ENCODE measurements around the gene GPHB5.

GPHB5 gene

GRCh38 chr14:63328787-63329737, 10.3 kb upstream of the GPHB5 start:
- no peak for TF ChIP-seq SIN3A (IDR thresholded peaks at IDR 0.05; ENCODE audit: borderline replicate concordance, insufficient read depth, low read length)
- no peak for TF ChIP-seq POLR2AphosphoS5 (IDR thresholded peaks at IDR 0.05; ENCODE audit: low read depth, low read length)

- TF ChIP-seq TAF1 (IDR thresholded peaks at IDR 0.05; ENCODE audit: borderline replicate concordance, insufficient read depth, low read length) = no peak
- TF ChIP-seq POLR2AphosphoS5 (IDR thresholded peaks at IDR 0.05; ENCODE audit: low read depth, low read length) = no peak
These were observed 8.1 kb upstream of the GPHB5 start for GRCh38 chr14:63326840-63327239.

DNA sequence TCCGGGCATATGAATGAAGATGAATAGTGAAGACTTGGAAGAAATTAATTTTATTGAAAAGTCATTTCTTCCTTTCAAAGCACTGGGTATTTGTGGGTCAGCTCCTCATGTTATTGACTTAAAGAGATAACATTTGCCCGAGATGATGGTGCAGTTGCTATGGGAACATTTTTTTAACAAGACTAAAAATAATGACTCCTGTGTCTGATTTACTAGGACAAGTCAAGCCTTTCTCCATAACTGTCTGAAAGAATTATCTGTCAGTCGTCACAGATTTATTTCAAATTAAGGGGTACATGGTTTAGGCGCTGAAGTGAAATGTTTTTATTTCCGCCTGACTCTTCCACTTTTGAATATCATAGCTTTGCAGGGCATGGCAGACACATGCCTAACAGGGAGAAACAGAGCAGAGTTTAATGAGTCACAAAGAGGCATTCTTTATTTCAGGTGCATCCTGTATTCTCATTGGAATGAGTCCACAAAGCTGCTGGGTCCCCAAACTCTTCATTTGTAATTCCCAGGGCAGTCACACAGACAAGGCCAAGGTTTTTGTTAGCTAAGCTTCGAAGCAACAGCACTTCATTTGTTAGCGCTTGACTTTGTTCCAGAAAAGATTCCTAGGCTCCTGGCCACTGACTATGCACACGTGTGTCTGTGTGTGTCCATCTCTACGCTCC, 4.3 kb upstream of the GPHB5 start:
- TF ChIP-seq FOXP2 (optimal IDR thresholded peaks at IDR 0.05; ENCODE audit: borderline replicate concordance, extremely low read depth, extremely low read length, insufficient read depth) = no peak
- no peak for TF ChIP-seq TAF1 (IDR thresholded peaks at IDR 0.05; ENCODE audit: borderline replicate concordance, insufficient read depth, low read length)
- no peak for TF ChIP-seq REST (IDR thresholded peaks at IDR 0.05; ENCODE audit: insufficient read depth in 1 of 2, low read depth in 2 of 2, low read length in 2 of 2)
- no peak for TF ChIP-seq SIN3A (IDR thresholded peaks at IDR 0.05; ENCODE audit: borderline replicate concordance, insufficient read depth, low read length)

DNA sequence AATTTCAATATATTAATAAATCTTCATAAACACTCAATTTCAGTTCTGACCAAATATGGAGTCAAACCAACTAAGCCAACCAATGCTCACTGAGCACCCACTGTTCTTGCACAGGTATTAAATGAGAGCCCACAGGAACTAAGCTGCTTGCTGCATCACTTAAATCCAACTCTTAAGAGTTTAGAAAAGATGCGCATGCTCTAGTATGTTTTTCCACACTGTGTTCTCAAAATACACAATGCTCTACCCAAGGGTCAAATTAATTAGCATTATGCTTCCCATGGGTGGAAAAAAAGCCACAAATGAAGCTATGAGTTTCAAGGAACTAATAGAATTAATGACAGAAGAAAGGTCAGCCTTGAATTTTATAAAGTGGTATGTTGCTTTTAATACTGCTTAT, 3.7 kb upstream of the GPHB5 start:
- TF ChIP-seq POLR2AphosphoS5 (IDR thresholded peaks at IDR 0.05; ENCODE audit: low read depth, low read length) = no peak
- TF ChIP-seq FOXP2 (optimal IDR thresholded peaks at IDR 0.05; ENCODE audit: borderline replicate concordance, extremely low read depth, extremely low read length, insufficient read depth) = no peak
- TF ChIP-seq SIN3A (IDR thresholded peaks at IDR 0.05; ENCODE audit: borderline replicate concordance, insufficient read depth, low read length) = no peak
- no peak for TF ChIP-seq REST (IDR thresholded peaks at IDR 0.05; ENCODE audit: insufficient read depth in 1 of 2, low read depth in 2 of 2, low read length in 2 of 2)

GRCh38 chr14:63308723-63309317, 9.9 kb downstream of the GPHB5 start:
- no peak for TF ChIP-seq TAF1 (IDR thresholded peaks at IDR 0.05; ENCODE audit: borderline replicate concordance, insufficient read depth, low read length)
- no peak for TF ChIP-seq REST (IDR thresholded peaks at IDR 0.05; ENCODE audit: insufficient read depth in 1 of 2, low read depth in 2 of 2, low read length in 2 of 2)
- no peak for TF ChIP-seq POLR2AphosphoS5 (IDR thresholded peaks at IDR 0.05; ENCODE audit: low read depth, low read length)
- no peak for TF ChIP-seq SIN3A (IDR thresholded peaks at IDR 0.05; ENCODE audit: borderline replicate concordance, insufficient read depth, low read length)
- no peak for TF ChIP-seq FOXP2 (optimal IDR thresholded peaks at IDR 0.05; ENCODE audit: borderline replicate concordance, extremely low read depth, extremely low read length, insufficient read depth)
